Measurements from ENCODE around the gene RNASE9. TPM values are rescaled to one million over a fixed set of nuclear protein-coding genes. Genes with fewer than 3 reads are reported as not detected.

RNASE9 gene
- total RNA-seq: not detected in 2 replicates

DNA sequence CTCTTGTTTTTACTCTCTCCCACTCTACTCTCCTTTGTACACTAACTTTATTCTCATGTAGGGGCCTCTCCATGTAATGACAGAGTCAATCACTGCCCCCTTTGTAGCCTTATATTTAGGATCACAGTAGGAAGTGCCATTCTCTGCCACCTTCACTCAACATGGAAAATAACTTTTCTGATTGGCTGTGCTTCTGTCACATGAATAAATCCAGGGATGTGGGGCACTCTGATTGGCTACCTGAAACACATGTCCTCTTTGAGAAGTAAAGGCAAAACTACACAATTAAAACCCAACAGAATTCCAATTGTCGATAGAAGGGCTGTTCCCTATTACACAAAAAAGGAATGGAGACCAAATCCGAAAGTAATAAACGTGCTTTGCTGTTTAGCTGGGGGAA lies at the start of gene RNASE9:
RNASE9 (minus strand) TSS at position 87 of the 400 bp plus-strand sequence.

DNA sequence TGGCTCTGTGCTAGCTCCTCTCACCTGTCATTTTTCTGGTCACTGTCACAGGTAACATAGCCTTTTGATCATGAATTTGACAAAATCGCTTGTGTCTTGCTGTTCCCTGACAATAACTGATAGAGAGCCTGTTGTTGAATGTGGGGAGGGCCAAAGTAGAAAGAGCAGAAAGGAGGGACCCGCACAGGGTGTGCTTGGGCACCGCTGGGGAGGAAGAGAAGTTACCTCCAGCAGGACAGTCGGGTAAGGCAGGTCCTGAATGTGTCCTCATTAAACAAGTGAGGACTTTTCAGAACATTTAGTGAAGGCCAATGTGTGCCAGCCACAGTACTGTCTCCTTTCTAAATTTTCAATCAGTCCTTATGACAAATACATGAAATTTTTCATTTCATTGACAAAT lies 30.4 kb upstream of the RNASE9 start, which contains the start of gene RNASE12:
RNASE12 (minus strand) TSS at position 142 of the 400 bp plus-strand sequence. CDS start 653 bp downstream, outside the sequence.

DNA sequence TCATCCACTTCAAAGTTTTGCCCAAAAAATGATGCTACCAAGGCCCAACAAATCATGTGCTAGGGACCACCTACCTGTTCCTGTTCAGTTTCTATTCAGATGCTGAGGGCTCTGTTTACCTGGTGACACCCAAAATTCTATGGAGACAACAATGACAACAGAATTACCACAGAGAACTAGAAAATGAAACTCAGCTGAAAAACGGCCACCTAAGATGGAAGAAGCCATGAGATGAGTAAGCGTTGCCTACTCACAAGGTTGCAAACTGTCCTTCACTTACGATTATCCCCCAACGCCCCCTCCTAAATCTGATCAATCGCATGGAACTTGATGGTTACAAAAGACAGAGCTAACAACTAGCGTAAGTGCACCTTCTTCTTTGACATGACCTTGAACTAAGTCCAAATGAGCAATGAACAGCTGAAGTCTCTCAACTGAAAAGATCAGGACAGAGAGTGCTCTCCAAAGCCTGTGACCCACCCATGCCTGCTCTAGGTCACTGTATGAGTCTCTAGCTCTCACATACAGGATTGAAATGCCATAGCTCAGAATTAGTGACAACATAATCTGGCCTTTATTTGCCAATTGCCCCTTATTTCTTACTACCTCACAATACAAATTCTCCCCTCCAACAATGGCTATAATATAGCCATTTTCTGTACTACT lies 26.8 kb upstream of the RNASE9 start, which contains the start of gene RNASE11:
RNASE11 (minus strand) TSS at position 513 of the 666 bp plus-strand sequence.

Other genes with a start within 250 kb of the RNASE9 start
- 43.7 and 55.4 TPM in 2 replicates for gene CCNB1IP1, start 227.8 kb downstream of the RNASE9 start, total RNA-seq
- 5.3 and 13.0 TPM in 2 replicates for gene PARP2, start 217.4 kb downstream of the RNASE9 start, total RNA-seq
- gene TEP1, start 147.5 kb downstream of the RNASE9 start, total RNA-seq: 15.7 and 20.1 TPM in 2 replicates
- gene KLHL33, start 124.9 kb downstream of the RNASE9 start, total RNA-seq: under 0.01 TPM in 1 of 2 replicates, not detected in the other
- 27.9 and 39.0 TPM in 2 replicates for gene OSGEP, start 106.2 kb downstream of the RNASE9 start, total RNA-seq
- gene APEX1, start 105.8 kb downstream of the RNASE9 start, total RNA-seq: 92.7 and 102 TPM in 2 replicates
- gene PIP4P1, start 99.6 kb downstream of the RNASE9 start, total RNA-seq: 18.8 and 19.2 TPM in 2 replicates
- gene PNP, start 91.6 kb downstream of the RNASE9 start, total RNA-seq: 44.0 and 58.5 TPM in 2 replicates
- not detected in 2 replicates for gene RNASE10, start 55.5 kb downstream of the RNASE9 start, total RNA-seq
- gene RNASE11, start 27.0 kb upstream of the RNASE9 start, total RNA-seq: not detected in 2 replicates
- not detected in 2 replicates for gene RNASE12, start 30.3 kb upstream of the RNASE9 start, total RNA-seq
- gene OR6S1, start 80.6 kb upstream of the RNASE9 start, total RNA-seq: not detected in 2 replicates
- gene RNASE4, start 123.5 kb upstream of the RNASE9 start, total RNA-seq: 16.9 and 20.0 TPM in 2 replicates
- gene ANG, start 127.7 kb upstream of the RNASE9 start, total RNA-seq: 6.5 and 6.7 TPM in 2 replicates
- not detected in 2 replicates for gene EDDM3A, start 184.8 kb upstream of the RNASE9 start, total RNA-seq
- not detected in 2 replicates for gene EDDM3B, start 207.4 kb upstream of the RNASE9 start, total RNA-seq
- not detected in 2 replicates for gene RNASE6, start 220.2 kb upstream of the RNASE9 start, total RNA-seq
- gene RNASE1, start 241.8 kb upstream of the RNASE9 start, total RNA-seq: 0.39 and 0.87 TPM in 2 replicates

Data from placental epithelial cell (primary cell).